GM06990 (cell line): Measurements from ENCODE around the gene DPP4.

ENCODE experiments used
- DNase-seq: peaks from one replicate; pipeline ENCODE4 v3.0.0-alpha.2; 2011; ENCODE audit not compliant: insufficient read length; ENCODE audit errors: extremely low read depth
- H3K27me3 ChIP-seq: replicated peaks from 2 replicates; pipeline ENCODE4 v1.6.0; 2011; ENCODE audit warnings: low read length; ENCODE audit not compliant: control insufficient read depth, insufficient read depth
- H3K36me3 ChIP-seq: 2 replicates; pipeline ENCODE4 v1.5.1; 2011; ENCODE audit warnings: low read length; ENCODE audit not compliant: control insufficient read depth, insufficient read depth
- H3K4me3 ChIP-seq: replicated peaks from 2 replicates; pipeline ENCODE4 v1.5.1; 2011; ENCODE audit warnings: low read depth, mild to moderate bottlenecking, control low read depth, low read length
- TF ChIP-seq, protein P1 (sequence below): IDR thresholded peaks from 2 replicates; pipeline ENCODE4 v1.5.1; 2011; ENCODE audit warnings: low read length, control low read depth, mild to moderate bottlenecking, inconsistent platforms; ENCODE audit not compliant: insufficient read depth, poor library complexity, severe bottlenecking

Gene DPP4

DNA sequence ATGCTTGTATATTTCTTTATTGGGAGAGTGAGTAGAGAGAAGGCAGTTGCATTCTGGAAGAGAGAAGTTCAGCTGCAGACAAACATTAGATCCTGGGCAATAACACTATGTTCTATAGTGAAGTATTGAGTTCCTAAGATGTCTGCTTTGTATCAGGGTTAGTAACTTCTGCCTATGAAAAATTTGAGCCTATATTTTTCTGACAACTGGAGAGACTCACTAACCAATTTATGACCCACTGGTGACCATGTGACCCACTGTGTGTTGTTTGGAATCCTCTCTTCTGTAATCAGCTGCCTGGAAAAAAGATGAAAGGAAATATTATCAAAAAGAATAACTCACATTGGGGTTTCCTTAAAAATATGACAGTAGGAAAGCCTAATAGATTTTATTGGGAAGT is 35.3 kb downstream of the DPP4 start:
- TF ChIP-seq, protein P1, sequence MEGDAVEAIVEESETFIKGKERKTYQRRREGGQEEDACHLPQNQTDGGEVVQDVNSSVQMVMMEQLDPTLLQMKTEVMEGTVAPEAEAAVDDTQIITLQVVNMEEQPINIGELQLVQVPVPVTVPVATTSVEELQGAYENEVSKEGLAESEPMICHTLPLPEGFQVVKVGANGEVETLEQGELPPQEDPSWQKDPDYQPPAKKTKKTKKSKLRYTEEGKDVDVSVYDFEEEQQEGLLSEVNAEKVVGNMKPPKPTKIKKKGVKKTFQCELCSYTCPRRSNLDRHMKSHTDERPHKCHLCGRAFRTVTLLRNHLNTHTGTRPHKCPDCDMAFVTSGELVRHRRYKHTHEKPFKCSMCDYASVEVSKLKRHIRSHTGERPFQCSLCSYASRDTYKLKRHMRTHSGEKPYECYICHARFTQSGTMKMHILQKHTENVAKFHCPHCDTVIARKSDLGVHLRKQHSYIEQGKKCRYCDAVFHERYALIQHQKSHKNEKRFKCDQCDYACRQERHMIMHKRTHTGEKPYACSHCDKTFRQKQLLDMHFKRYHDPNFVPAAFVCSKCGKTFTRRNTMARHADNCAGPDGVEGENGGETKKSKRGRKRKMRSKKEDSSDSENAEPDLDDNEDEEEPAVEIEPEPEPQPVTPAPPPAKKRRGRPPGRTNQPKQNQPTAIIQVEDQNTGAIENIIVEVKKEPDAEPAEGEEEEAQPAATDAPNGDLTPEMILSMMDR = no peak
- no peak for DNase-seq

DNA sequence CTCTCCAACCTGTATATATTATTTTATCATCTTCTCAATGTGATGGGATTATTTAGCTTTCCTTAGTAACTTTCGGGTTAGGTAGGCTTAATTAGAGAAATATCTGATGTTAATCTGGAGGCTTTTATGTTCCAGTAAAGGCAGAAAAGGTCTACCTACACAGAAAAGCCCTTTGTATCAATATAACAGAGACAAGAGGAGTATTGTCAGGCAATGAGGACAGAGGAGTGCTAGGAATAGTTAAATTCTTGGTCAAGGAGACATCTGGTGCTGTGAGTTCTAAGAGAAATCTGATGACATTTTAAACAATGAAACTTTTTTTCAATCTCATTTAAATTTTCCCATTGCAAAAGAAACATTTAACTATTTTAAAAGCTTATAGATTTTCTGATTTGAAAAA is 36.1 kb downstream of the DPP4 start:
- TF ChIP-seq, protein P1 = no peak
- no peak for DNase-seq

More for the DNA sequence above, 35.3 kb downstream of the DPP4 start:
- no peak overlapping the region for H3K4me3 ChIP-seq
- H3K36me3 ChIP-seq = no peaks in the 10 kb centered on the region
- no peaks in the 10 kb centered on the region for H3K27me3 ChIP-seq

DNA sequence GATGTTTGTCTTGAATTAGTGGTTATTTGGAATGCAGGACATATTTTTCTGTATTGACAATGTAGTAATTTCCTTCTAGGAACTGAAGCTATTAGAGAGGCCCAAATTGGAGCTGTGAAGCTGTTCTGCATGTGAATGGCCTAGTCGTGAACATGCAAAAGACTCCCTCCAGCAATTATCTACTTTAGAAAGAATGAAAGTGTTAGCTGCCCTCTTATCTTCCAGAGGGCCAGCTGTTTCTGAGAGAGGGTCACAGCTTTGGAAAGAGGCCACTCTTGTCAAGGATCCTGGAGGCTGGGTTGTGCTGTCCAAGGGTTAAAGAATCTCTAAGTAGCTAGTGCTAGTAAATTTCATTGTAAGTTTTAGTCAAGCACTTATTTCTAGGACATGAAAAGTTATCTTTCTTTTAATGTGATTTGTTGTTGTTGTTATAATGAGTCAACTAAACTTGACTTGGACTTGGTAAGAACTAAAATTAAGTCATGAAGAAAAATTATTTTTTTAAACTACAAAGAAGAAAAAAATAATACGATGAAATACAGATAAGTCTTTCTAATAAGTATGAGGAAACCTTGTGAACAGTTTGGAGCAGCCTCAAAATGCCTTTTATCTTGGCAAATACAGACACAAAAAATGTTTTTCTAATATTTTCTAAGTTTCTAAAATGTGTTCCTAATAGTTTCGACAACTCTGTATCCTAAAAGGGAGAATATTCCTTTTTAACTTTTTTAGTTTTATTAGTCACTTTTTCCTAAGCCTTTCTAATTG is 36.8 kb downstream of the DPP4 start:
- Histone ChIP-seq H3K36me3 (no peaks in the 10 kb centered on the region), H3K27me3 (no peaks in the 10 kb centered on the region), H3K4me3 (no peak overlapping the region)
- TF ChIP-seq, protein P1 = no peak
- DNase-seq = no peak

More for the DNA sequence above, 36.1 kb downstream of the DPP4 start:
- Histone ChIP-seq H3K36me3 (no peaks in the 10 kb centered on the region), H3K4me3 (no peak overlapping the region), H3K27me3 (no peaks in the 10 kb centered on the region)

DNA sequence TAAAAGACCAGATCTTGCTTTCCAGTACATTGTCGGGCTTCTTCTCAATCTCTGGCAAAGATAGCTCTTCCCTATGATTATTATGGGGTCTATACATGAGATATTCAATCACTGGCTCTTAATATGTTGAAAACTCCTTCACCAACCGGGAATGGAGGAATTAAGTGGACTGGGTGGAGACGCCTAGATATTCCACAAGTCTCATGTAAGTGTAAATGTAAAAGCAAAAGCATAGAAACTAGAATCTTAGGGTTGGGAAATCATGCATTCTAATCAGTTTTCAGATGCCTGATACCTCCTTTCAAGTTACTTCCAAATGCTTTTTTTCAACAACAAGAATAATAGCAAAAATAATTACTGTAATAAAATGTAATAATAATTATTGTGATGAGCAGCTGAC is 38.0 kb downstream of the DPP4 start:
- Histone ChIP-seq H3K27me3 (no peaks in the 10 kb centered on the region), H3K36me3 (no peaks in the 10 kb centered on the region), H3K4me3 (no peak overlapping the region)
- TF ChIP-seq, protein P1 = no peak
- DNase-seq = no peak

DNA sequence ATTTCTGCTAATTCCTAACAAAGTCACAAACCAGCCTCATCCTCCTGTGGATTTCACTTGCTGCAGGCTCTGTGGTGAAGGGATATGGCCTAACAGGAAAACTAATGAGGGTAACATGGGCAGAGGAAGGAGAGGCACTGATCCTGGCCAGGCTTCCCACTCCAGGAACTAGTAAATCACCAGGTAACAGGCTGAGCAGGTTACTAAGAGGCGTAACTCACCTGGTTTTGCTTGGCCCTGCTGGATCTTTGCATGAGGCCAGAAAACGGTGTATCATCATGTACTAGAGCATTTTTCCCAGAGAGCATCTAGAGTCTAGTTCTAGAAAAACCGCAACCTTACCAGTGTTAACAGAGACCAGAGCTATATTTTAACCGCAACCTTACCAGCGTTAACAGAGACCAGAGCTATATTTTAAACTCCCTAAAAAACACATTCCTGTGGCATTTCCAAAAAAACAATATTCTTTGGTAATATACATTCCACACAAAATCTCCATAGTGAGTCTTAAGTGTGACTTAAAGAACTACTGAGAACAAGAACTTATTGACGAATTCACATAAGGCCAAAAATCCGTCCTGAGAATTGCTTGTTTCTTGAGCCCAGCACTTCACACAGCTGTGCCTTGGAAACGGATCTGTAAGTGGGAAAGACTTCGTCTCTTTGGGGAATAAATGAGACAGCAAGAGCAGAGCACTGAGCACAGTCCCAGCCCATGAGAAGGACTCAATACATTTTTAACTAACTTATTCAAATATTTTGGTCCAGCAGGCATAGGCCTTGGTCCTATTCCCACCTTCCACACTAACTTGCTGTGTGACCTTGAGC is 43.4 kb downstream of the DPP4 start:
- no peak for DNase-seq
- no peak overlapping the region for H3K4me3 ChIP-seq
- H3K36me3 ChIP-seq = no peaks in the 10 kb centered on the region
- TF ChIP-seq, protein P1 = no peak
- no peaks in the 10 kb centered on the region; the same call in 1 of the 2 replicates for H3K27me3 ChIP-seq
